Measurements from ENCODE around the gene SMPD3.

SMPD3 gene

GRCh38 chr16:68402748-68403040 lies 45.6 kb downstream of the SMPD3 start:
- DNase-seq, result no peak

GRCh38 chr16:68401871-68402747 lies 46.2 kb downstream of the SMPD3 start:
- peak; percentile 57 to 77 (median 68) for DNase-seq

- no peak for DNase-seq
Observed at GRCh38 chr16:68400924-68401460, 47.3 kb downstream of the SMPD3 start.

- no peak for DNase-seq
Observed at GRCh38 chr16:68400083-68400923, 48.0 kb downstream of the SMPD3 start.

GRCh38 chr16:68399456-68399855 lies 48.9 kb downstream of the SMPD3 start:
- no peak for DNase-seq

- no peak for DNase-seq
Observed at GRCh38 chr16:68397710-68398201, 50.6 kb downstream of the SMPD3 start.

- DNase-seq, result peak; percentile 24 to 62 (median 58)
Observed at GRCh38 chr16:68396481-68396880, 51.8 kb downstream of the SMPD3 start.

GRCh38 chr16:68395815-68396214 lies 52.5 kb downstream of the SMPD3 start:
- no peak for DNase-seq

- DNase-seq, result no peak
Observed at GRCh38 chr16:68395167-68395786, 53.0 kb downstream of the SMPD3 start.

- no peak for DNase-seq
Observed at GRCh38 chr16:68393333-68393732, 55.0 kb downstream of the SMPD3 start.

GRCh38 chr16:68389750-68390371 lies 58.4 kb downstream of the SMPD3 start:
- no peak for DNase-seq

- DNase-seq, result no peak
Observed at GRCh38 chr16:68389006-68389405, 59.3 kb downstream of the SMPD3 start.

- DNase-seq, result no peak
Observed at GRCh38 chr16:68388124-68388523, 60.2 kb downstream of the SMPD3 start.

GRCh38 chr16:68387301-68387700 lies 61.0 kb downstream of the SMPD3 start:
- no peak for DNase-seq

- DNase-seq, result no peak
Observed at GRCh38 chr16:68386628-68387027, 61.7 kb downstream of the SMPD3 start.

GRCh38 chr16:68385371-68385770 lies 62.9 kb downstream of the SMPD3 start:
- peak in 2 of 4 experiments; percentile 17 to 20 for DNase-seq

GRCh38 chr16:68384288-68385161 lies 63.8 kb downstream of the SMPD3 start:
- DNase-seq, result peak in 2 of 4 experiments; percentile 10 to 16

GRCh38 chr16:68383858-68384257 lies 64.5 kb downstream of the SMPD3 start:
- no peak for DNase-seq

GRCh38 chr16:68382296-68382718 lies 66.0 kb downstream of the SMPD3 start:
- DNase-seq, result peak in 1 of 4 experiments; percentile 24

GRCh38 chr16:68381363-68381724 lies 67.0 kb downstream of the SMPD3 start:
- no peak for DNase-seq

GRCh38 chr16:68380676-68381362 lies 67.5 kb downstream of the SMPD3 start:
- no peak for DNase-seq
